ENCODE measurements around the gene DLGAP1. TPM values are rescaled to one million over a fixed set of nuclear protein-coding genes. Genes with fewer than 3 reads are reported as not detected.

DLGAP1 gene
- total RNA-seq, 1 donor from 2014 or later: 4.4 TPM

- DNase-seq: no peak
Observed at GRCh38 chr18:3759099-3759498, 696.0 kb downstream of the DLGAP1 start.

DNA sequence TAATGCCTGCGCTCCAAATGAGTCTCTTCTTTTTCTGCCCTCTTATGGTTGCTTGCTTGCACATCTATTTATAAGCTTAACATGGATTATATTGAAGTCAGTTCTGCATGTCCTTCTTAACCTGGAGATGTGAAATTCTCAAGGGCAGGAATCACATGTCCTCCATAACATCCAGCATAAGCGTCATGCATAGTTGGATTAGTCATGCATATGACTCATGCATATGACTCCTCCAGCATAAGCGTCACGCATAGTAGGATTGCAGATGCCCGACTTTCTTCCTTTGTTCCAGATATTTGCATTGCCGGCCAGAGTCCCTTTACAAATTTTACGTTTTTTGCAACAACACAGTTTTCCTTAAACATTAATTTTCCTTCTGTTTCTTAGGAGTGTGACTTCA, 696.6 kb downstream of the DLGAP1 start:
- DNase-seq: no peak

GRCh38 chr18:3757361-3757760, 697.7 kb downstream of the DLGAP1 start:
- DNase-seq: no peak

GRCh38 chr18:3753106-3753505, 702.0 kb downstream of the DLGAP1 start:
- DNase-seq: no peak

GRCh38 chr18:3748086-3748485, 707.0 kb downstream of the DLGAP1 start:
- no peak for DNase-seq

DNA sequence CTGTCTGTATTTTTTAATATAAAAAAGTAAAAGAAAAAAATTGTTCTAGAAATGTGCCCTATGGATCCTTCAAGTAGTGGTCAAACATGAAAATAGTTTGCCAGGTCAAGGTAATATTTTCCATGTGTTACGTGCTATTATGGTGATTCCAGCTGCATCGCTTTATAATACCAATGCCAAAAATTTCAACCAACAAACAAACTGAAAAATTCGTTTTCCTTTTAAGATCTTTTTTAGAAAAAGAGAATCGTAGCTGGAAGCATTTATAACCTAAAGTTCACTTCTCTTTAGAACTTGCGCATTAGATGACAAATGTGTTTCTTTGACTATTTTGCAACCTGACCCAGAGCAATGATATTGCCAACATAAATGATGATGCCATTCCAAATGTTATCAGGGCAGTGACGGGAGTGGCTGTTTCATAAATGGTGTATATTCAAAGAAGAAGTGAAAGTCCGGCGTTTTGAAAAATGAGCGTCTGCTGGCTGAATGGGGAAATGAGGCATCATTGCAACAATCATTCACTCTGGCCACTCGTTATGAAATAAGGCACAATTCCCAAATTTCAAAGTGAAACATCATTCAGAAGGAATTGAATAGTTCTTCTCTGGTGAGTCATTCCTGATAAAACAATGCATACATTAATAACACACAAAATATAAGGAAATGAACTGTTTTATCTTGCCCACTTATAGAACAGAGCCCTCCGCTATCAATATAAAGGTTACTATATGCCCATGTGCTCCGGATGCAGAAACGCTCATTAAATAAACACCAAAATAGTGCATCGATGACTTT, 707.7 kb downstream of the DLGAP1 start:
- DNase-seq: no peak

- no peak for DNase-seq
Observed at GRCh38 chr18:3742541-3742940, 712.6 kb downstream of the DLGAP1 start.

DNA sequence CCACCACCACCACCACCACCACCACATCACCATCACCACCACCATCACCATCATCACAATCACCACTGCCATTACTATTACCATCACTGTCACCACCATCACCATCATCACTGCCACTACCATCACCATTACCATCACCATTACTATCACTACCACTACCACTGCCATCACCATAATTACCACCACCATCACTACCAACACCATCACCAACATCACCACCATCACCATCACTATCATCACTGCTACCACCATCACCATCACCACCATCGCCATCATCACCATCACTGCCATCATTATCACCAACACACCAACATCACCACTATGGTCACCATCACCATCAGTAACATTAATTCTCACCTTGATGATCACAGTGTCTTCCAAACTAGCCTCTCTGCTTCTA, 713.8 kb downstream of the DLGAP1 start:
- no peak for DNase-seq

GRCh38 chr18:3728704-3729437, 726.2 kb downstream of the DLGAP1 start:
- DNase-seq: no peak

- no peak for DNase-seq
Observed at GRCh38 chr18:3727274-3727673, 727.8 kb downstream of the DLGAP1 start.

GRCh38 chr18:3726238-3726951, 728.7 kb downstream of the DLGAP1 start:
- no peak for DNase-seq

DNA sequence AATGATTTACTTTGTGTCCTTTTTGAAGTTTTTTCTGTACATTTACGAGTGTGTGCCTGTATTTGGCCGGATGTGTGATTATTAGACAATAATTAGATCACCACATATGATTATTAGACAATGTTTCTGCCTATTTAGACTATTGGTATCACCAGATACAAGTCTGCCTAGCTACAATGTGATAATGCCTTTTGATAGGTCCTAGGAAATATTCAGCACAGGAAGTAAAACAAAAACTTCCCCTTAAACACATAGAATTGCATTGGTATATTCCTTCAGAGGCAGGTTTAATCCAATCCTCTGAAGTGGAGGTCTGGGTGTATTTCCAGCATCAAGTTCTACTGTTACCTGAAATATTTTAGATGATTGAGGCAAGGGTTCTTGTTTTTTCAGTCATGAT, 730.0 kb downstream of the DLGAP1 start:
- DNase-seq: no peak

GRCh38 chr18:3723554-3723953, 731.6 kb downstream of the DLGAP1 start:
- no peak for DNase-seq

DNA sequence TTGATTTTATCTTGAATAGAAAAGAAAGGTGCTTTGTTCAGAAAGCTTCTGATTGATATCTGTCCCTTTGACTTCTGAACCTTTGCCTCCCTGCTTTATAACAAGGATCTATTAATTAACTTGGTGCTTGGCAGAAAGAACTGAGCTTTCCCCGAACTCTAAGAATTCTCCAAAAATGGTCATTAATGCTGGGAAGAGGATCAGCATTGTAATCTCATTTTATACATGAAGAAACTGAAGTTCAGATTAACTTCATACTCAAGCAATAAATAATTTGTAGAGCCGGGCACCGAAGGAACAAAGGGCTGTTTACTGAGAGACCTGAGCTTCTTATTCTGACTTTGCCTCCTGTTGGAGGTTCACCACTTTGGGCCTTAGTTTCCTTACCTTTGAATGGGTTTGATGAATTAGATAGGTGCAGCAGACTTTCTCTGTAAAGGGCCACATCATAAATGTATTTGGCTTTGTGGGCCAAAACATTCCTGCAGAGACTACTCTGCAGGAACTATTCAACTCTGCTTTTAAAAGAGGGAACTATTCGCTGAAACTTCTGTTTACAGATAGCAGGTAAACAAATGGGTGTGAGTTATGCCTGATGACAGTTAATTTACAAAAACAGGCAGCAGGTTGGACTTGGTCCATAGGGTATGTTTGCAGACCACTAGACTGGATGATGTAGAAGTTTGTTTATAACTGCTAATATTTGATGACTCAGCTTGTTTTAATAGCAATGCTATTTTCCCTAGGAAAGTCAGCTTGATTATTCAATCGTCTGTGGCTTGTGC, 732.3 kb downstream of the DLGAP1 start:
- no peak for DNase-seq

DNA sequence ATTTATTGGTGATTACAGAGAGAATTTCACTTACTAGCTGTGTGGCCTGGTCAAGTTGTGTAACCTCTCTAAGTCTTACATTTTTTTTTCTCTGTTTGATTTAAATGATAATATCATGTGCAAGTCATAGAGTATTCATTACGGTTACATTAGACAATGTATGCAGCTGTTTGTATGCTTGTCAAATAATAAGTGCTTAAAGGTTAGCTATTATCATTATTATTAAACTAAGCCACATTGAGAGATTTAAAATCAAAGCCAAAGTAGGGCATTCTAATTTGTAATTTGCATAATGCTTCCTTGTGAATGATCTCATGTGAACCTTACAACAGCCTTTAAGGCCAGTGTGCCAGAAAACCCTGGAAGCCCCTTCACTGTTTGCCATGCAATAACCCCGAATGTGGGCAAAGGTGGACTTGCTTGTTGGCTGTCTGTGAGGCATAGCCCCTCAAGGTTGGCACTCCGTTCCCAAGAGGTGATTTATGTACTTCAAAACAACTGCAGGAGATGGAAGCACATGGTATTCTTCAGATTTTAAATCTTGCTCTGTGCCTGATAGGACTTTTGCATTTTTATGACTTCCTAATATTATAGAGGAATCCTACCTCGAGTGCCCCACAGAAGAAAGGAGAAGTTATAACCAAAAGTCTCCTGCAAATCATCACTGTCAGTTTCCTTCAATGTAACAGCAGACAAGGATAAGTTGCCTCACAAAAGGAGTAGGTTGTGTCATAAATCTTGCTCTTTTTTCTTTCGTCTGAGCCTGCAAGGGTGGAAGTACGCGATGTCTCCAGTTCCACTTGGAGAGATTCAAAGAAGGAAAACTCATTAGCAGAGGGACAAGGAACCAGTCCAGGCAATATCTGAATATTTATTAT, 733.1 kb downstream of the DLGAP1 start:
- DNase-seq: no peak

DNA sequence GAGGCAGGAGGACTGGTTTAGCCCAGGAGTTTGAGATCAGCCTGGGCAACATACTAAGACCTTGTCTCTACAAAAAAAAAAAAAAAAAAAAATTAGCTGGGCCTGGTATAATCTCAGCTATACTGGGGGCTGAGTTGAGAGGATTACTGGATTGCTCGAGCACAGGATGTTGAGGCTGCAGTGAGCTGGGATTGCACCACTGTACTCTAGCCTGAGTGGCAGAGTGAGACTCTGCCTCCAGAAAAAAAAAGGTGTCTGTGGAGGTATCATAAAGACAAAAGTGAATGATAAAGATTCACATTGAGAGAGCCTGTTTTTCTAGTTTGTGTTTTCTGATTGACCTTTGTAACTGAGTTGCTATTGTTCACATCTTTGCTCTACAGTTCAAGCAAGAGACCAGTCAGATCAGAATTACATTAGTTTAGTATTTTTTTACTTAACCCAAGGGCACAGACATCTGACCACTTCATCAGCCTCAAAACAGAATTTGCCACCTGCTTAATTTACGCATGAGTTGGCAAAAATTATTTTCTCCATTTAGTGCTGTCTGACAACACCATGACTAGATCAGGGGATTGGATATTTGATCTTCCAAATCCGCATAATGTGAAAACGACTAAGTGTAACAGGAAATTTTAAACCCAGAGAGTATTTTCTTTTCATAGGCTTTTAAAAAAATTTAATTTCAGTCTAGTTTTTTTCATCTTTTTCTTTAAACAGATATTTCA, 734.1 kb downstream of the DLGAP1 start:
- no peak for DNase-seq

DNA sequence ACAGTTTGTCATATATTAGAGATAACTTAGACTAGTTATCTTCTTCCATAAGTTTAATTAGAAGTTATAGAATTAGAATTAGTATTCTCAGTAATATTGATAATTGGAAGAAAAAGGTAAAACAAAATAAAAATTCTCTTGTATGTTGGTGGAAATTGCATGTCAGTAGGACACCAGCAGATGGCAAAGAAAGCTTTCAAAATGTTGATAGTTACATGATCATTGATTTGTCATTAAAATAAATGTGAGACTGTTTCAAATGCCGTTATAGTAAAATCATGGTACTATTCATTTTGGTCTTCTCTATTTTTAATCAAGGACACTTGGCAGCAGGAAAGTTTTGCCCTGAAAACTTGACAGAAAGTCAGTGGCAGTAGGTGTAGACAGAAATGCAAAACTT, 734.9 kb downstream of the DLGAP1 start:
- DNase-seq: no peak

- no peak for DNase-seq
Observed at GRCh38 chr18:3717376-3718025, 737.6 kb downstream of the DLGAP1 start.

- no peak for DNase-seq
Observed at GRCh38 chr18:3716116-3716660, 738.9 kb downstream of the DLGAP1 start.

Measured in tongue (tissue), 2 donors.